GM12872 (cell line): ENCODE data around the gene DOC2A.

Experiments
- TF ChIP-seq, protein P1 (sequence below): IDR thresholded peaks from 3 replicates; pipeline ENCODE4 v1.5.1; 2011; ENCODE audit warnings: low read depth, mild to moderate bottlenecking, low read length, moderate library complexity; ENCODE audit not compliant: insufficient read depth

The DOC2A gene

DNA sequence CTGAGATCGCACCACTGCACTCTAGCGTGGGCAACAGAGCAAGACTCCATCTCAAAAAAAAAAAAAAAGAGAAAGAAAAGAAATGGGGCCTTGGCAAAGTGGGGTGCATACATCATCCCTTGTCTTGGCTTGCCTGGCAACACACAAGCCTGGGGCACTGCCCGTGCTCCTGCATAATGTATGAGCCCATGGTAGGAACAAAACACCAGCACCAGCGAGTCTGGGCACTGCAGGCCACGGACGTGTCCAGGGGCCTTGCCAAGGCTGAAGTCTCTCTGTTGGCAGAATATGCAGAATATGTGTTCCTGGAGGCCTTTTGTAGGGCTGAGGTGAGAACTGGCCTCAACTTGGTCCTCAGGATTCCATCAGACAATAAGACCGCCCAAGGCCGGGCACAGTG lies 39.0 kb upstream of the DOC2A start:
- TF ChIP-seq, protein P1, sequence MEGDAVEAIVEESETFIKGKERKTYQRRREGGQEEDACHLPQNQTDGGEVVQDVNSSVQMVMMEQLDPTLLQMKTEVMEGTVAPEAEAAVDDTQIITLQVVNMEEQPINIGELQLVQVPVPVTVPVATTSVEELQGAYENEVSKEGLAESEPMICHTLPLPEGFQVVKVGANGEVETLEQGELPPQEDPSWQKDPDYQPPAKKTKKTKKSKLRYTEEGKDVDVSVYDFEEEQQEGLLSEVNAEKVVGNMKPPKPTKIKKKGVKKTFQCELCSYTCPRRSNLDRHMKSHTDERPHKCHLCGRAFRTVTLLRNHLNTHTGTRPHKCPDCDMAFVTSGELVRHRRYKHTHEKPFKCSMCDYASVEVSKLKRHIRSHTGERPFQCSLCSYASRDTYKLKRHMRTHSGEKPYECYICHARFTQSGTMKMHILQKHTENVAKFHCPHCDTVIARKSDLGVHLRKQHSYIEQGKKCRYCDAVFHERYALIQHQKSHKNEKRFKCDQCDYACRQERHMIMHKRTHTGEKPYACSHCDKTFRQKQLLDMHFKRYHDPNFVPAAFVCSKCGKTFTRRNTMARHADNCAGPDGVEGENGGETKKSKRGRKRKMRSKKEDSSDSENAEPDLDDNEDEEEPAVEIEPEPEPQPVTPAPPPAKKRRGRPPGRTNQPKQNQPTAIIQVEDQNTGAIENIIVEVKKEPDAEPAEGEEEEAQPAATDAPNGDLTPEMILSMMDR: no peak

DNA sequence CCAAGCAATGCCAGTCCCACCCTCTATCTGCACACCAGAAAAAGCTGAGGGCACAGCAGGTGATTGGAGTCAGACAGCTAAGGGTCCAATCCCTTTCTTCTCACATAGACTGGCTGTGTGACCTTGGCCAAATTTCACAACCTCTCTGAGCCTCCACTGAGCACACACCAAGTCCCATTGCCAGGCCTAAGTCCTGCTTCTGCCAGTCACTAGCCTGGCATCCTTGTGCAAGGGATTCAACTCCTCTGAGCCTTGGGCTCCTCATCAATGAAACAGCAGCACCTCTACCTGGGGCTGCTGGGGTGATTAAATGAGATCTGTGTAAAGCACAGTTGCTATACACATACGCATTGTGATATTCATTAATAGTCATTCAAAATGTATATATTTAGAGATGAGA lies 35.8 kb upstream of the DOC2A start:
- TF ChIP-seq, protein P1: no peak

DNA sequence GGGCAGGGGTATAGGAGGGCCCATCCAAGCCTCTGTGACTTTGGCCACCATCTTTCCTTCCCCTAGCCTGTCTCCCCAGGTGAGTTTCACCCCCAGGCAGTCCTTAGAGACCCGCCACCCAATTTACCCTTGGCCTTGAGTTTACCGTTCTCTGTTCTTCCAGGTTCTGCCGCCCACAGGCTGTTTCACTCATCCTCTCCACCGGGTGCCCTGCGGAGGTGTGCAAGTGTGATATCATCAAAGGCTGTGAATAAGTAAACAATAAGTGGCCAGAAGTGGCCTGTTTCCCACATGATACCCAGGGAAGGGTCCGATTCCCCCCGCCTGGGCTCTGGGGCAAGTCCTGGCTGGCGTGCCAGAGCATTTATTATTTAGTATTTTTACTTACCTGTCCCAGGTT lies 35.4 kb upstream of the DOC2A start:
- TF ChIP-seq, protein P1: no peak

DNA sequence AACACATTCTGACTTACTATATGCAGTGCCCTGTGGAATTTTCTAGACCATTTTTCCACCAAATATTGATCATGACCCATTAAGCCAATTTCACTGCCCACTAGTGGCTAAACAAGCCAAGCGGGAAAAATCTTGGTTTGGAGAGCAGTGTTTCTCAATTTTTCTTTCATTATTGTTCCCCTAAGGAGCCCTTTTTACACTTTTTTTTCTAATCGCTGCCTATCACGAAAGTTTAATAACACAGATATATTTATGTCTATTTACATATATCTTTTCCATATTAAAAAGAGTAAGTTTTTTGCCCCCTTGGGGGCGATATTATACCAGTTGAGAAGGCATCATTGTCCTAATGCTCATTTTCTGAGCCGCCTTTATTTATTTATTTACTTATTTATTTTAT lies 31.0 kb upstream of the DOC2A start:
- TF ChIP-seq, protein P1: peak; percentile 32; the same call in 1 of the 3 replicates

DNA sequence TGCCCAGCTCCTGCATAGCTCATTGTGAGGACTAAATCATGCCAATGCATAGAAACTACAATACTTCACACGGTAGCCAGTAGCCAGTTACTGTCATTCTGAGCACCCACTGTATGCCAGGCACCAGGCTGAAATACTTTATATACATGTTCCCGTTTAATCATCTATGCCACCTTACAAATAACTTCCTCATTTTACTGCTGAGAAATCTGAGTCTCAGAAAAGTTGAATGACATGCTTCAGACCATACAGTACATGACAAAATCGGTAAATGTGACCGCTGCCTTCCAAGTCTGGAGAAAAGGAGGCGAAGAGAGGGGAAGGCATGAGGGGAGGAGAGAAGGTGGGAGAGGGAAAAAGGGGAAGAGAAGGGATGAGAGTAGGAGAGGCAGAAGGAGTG lies 29.4 kb upstream of the DOC2A start:
- TF ChIP-seq, protein P1: no peak

DNA sequence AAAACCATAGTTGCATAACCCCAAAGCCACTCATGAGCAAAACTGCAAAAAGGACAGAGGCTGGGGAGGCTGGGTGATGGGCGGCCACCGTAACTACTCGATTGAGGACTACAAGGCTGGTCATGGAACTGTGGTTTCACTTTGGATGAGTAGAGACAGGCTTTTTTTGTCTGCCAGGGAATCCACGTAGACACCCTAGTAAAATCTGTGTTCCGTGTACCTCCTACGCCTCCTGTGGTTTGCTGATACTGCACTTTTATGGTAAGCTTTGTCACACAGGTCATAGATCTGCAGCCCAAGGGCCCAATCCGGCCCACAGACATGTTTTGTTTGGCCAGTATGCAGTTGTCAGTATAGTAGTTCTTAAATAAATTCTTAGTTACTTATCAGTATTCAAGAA lies 22.4 kb upstream of the DOC2A start:
- TF ChIP-seq, protein P1: no peak

DNA sequence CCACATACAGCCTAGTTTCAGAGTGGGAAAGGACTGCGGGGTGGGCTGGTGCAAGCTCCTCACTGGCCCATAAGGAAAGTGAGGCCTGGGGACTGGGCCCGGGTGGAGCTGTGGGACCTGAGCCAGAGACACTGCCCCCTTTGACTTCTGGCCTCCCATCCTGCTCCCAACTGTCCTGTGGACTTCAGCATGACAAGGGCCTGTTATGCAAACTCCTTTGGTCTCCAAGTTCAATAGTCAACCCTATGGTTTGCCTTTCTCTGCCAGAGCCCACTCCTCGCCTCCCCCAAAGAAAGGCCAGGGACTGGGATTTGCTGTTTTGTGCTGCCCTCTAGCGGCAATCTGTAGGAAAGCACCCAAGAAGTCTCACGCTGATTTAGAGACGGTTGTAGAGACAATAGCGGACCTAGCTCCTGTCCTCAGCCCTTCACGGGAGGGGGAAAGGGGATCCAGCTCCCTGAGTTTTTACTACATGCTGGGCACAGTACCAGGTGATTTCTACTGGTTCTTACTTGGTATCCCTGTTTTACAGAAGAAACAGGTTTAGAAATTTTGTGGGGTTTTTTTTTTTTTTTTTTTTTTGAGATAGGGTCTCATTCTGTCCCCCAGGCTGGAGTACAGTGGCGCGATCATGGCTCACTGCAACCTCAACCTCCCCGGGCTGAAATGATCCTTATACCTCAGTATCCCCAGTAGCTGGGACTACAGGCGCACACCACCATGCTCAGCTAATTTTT lies 21.4 kb upstream of the DOC2A start:
- TF ChIP-seq, protein P1: peak; percentile 89
